Skeletal muscle satellite cell (primary cell): ENCODE data around the gene SSU72.

ENCODE experiments used
- H3K27me3 ChIP-seq: 2 replicates; pipeline ENCODE4 v1.7.0; 2013; ENCODE audit warnings: low read length; ENCODE audit not compliant: control insufficient read depth, insufficient read depth
- H3K36me3 ChIP-seq: 2 replicates; pipeline ENCODE4 v1.7.0; 2013; ENCODE audit warnings: mild to moderate bottlenecking, control low read depth, low read length; ENCODE audit not compliant: insufficient read depth
- H3K4me1 ChIP-seq: 2 replicates; pipeline ENCODE4 v1.7.0; 2013; ENCODE audit warnings: low read length; ENCODE audit not compliant: control insufficient read depth, insufficient read depth
- H3K4me2 ChIP-seq: 2 replicates; pipeline ENCODE4 v1.7.0; 2013; ENCODE audit warnings: mild to moderate bottlenecking, low read length
- H3K4me3 ChIP-seq: 2 replicates; pipeline ENCODE4 v1.7.0; 2013; ENCODE audit warnings: low read length
- H3K9ac ChIP-seq: 2 replicates; pipeline ENCODE4 v1.7.0; 2013; ENCODE audit warnings: mild to moderate bottlenecking, low read depth, low read length, moderate library complexity
- H3K9me3 ChIP-seq: replicated peaks from 2 replicates; pipeline ENCODE4 v1.7.0; 2013; ENCODE audit warnings: mild to moderate bottlenecking, control low read depth, low read length

The SSU72 gene

GRCh38 chr1:1617516-1617915 is 42.9 kb upstream of the SSU72 start:
- no peak overlapping the region for H3K9ac ChIP-seq
- H3K4me2 ChIP-seq: peak overlapping the region; percentile 99
- no peak overlapping the region for H3K4me3 ChIP-seq
- no peaks in the 10 kb centered on the region for H3K9me3 ChIP-seq
- H3K4me1 ChIP-seq: peaks cover 25% of the 10 kb centered on the region
- no peaks in the 10 kb centered on the region for H3K27me3 ChIP-seq
- H3K36me3 ChIP-seq: peaks cover 10% of the 10 kb centered on the region

GRCh38 chr1:1616838-1617237 is 42.2 kb upstream of the SSU72 start:
- no peaks in the 10 kb centered on the region for H3K9me3 ChIP-seq
- H3K27me3 ChIP-seq: no peaks in the 10 kb centered on the region
- H3K4me3 ChIP-seq: peak overlapping the region; percentile 100
- H3K4me1 ChIP-seq: peaks cover 20% of the 10 kb centered on the region
- peak overlapping the region; percentile 100 for H3K9ac ChIP-seq
- peaks cover 10% of the 10 kb centered on the region for H3K36me3 ChIP-seq
- peak overlapping the region; percentile 99 for H3K4me2 ChIP-seq

- Histone ChIP-seq H3K4me1 (peaks cover 20% of the 10 kb centered on the region), H3K9ac (peak overlapping the region; percentile 100), H3K27me3 (no peaks in the 10 kb centered on the region), H3K36me3 (peaks cover 10% of the 10 kb centered on the region), H3K4me2 (peak overlapping the region; percentile 99), H3K4me3 (peak overlapping the region; percentile 100), H3K9me3 (no peaks in the 10 kb centered on the region)
These were observed 41.6 kb upstream of the SSU72 start for GRCh38 chr1:1616045-1616790.

- Histone ChIP-seq H3K9ac (peak within 1 kb of the TSS; percentile 100), H3K36me3 (peaks cover 10% of the 10 kb centered on the region), H3K27me3 (no peaks in the 10 kb centered on the region), H3K9me3 (no peaks in the 10 kb centered on the region), H3K4me2 (peak within 1 kb of the TSS; percentile 99), H3K4me1 (peaks cover 20% of the 10 kb centered on the region), H3K4me3 (peak within 1 kb of the TSS; percentile 100)
These were observed 40.8 kb upstream of the SSU72 start, which contains the start of gene MIB2 for GRCh38 chr1:1615256-1616044. TSS of gene MIB2 (plus strand) at chr1:1615500. CDS start at chr1:1623453, 7,953 bp downstream.

- Histone ChIP-seq H3K4me3 (peak overlapping the region; percentile 100), H3K27me3 (no peaks in the 10 kb centered on the region), H3K4me2 (peak overlapping the region; percentile 99), H3K36me3 (peaks cover 10% of the 10 kb centered on the region), H3K9ac (peak overlapping the region; percentile 100), H3K9me3 (no peaks in the 10 kb centered on the region), H3K4me1 (peaks cover 20% of the 10 kb centered on the region)
These were observed 40.2 kb upstream of the SSU72 start for GRCh38 chr1:1614954-1615255.

GRCh38 chr1:1614204-1614953 is 39.7 kb upstream of the SSU72 start:
- Histone ChIP-seq H3K4me2 (peak overlapping the region; percentile 99), H3K4me3 (peak overlapping the region; percentile 100), H3K27me3 (no peaks in the 10 kb centered on the region), H3K36me3 (peaks cover 10% of the 10 kb centered on the region), H3K9ac (peak overlapping the region; percentile 100), H3K9me3 (no peaks in the 10 kb centered on the region), H3K4me1 (peaks cover 20% of the 10 kb centered on the region)

GRCh38 chr1:1613509-1614082 is 38.9 kb upstream of the SSU72 start:
- no peaks in the 10 kb centered on the region for H3K27me3 ChIP-seq

GRCh38 chr1:1612104-1612400 is 37.4 kb upstream of the SSU72 start:
- Histone ChIP-seq H3K9ac (no peak overlapping the region), H3K4me3 (no peak overlapping the region), H3K4me1 (peaks cover 19% of the 10 kb centered on the region), H3K27me3 (no peaks in the 10 kb centered on the region), H3K36me3 (no peaks in the 10 kb centered on the region), H3K4me2 (no peak overlapping the region), H3K9me3 (no peaks in the 10 kb centered on the region)

More at GRCh38 chr1:1613509-1614082, 38.9 kb upstream of the SSU72 start:
- H3K4me1 ChIP-seq: peaks cover 20% of the 10 kb centered on the region
- peak overlapping the region; percentile 99 for H3K4me2 ChIP-seq
- peak overlapping the region; percentile 100 for H3K4me3 ChIP-seq
- H3K36me3 ChIP-seq: peaks cover 10% of the 10 kb centered on the region
- peak overlapping the region; percentile 100 for H3K9ac ChIP-seq
- H3K9me3 ChIP-seq: no peaks in the 10 kb centered on the region

- H3K9me3 ChIP-seq: no peaks in the 10 kb centered on the region
- H3K36me3 ChIP-seq: no peaks in the 10 kb centered on the region
- no peak overlapping the region for H3K4me3 ChIP-seq
- H3K4me2 ChIP-seq: no peak overlapping the region
- H3K27me3 ChIP-seq: no peaks in the 10 kb centered on the region
- H3K4me1 ChIP-seq: peaks cover 11% of the 10 kb centered on the region
- H3K9ac ChIP-seq: no peak overlapping the region
These were observed 36.1 kb upstream of the SSU72 start for GRCh38 chr1:1610796-1611195.

GRCh38 chr1:1609822-1610485 is 35.3 kb upstream of the SSU72 start:
- H3K4me1 ChIP-seq: peaks cover 11% of the 10 kb centered on the region
- H3K4me2 ChIP-seq: no peak overlapping the region
- no peaks in the 10 kb centered on the region for H3K9me3 ChIP-seq
- H3K9ac ChIP-seq: no peak overlapping the region
- H3K4me3 ChIP-seq: no peak overlapping the region
- no peaks in the 10 kb centered on the region for H3K36me3 ChIP-seq
- H3K27me3 ChIP-seq: peaks cover 2% of the 10 kb centered on the region

GRCh38 chr1:1606232-1606631 is 31.6 kb upstream of the SSU72 start:
- Histone ChIP-seq H3K4me3 (no peak overlapping the region), H3K36me3 (no peaks in the 10 kb centered on the region), H3K4me1 (no peaks in the 10 kb centered on the region), H3K27me3 (peaks cover 30% of the 10 kb centered on the region), H3K4me2 (no peak overlapping the region), H3K9ac (no peak overlapping the region), H3K9me3 (no peaks in the 10 kb centered on the region)
